Mesendoderm (in vitro differentiated cells): ENCODE measurements around the gene CENPT.
"Not testable (repeated sequence)": the region's sequence is repeated elsewhere in the genome, so short reads cannot be mapped to it uniquely, and the experiment has no call there.

Experiments
- DNase-seq: peaks from one replicate; pipeline ENCODE4 v3.0.0; 2013
- H2AK5ac ChIP-seq: 2 replicates; pipeline ENCODE4 v1.6.1; 2013; ENCODE audit warnings: low read length, inconsistent platforms
- H2BK120ac ChIP-seq: 2 replicates; pipeline ENCODE4 v1.6.1; 2013; ENCODE audit warnings: low read depth, mild to moderate bottlenecking, low read length, moderate library complexity, mixed read lengths
- H2BK15ac ChIP-seq: replicated peaks from 2 replicates; pipeline ENCODE4 v1.6.1; 2013; ENCODE audit warnings: low read depth, mild to moderate bottlenecking, moderate library complexity
- H2BK5ac ChIP-seq: 2 replicates; pipeline ENCODE4 v1.6.1; 2013; ENCODE audit warnings: low read length, inconsistent platforms
- H3K18ac ChIP-seq: 2 replicates; pipeline ENCODE4 v1.6.1; 2013; ENCODE audit warnings: mild to moderate bottlenecking, low read length, mixed read lengths
- H3K23ac ChIP-seq: one replicate; pipeline ENCODE4 v1.6.1; 2013; ENCODE audit warnings: low read length
- H3K27ac ChIP-seq: 2 replicates; pipeline ENCODE4 v1.5.1; 2013; ENCODE audit warnings: low read depth, mild to moderate bottlenecking, inconsistent platforms, low read length, moderate library complexity
- H3K27me3 ChIP-seq: 2 replicates; pipeline ENCODE4 v1.6.1; 2013; ENCODE audit warnings: low read length, control low read depth, mild to moderate bottlenecking, inconsistent platforms; ENCODE audit not compliant: insufficient read depth, poor library complexity
- H3K36me3 ChIP-seq: 2 replicates; pipeline ENCODE4 v1.6.1; 2013; ENCODE audit warnings: low read length, inconsistent platforms; ENCODE audit not compliant: control insufficient read depth, insufficient read depth
- H3K4ac ChIP-seq: one replicate; pipeline ENCODE4 v1.6.1; 2013; ENCODE audit warnings: low read depth, mild to moderate bottlenecking, low read length, moderate library complexity
- H3K4me1 ChIP-seq: 2 replicates; pipeline ENCODE4 v1.6.1; 2013; ENCODE audit warnings: low read depth, low read length, inconsistent platforms; ENCODE audit not compliant: control insufficient read depth
- H3K4me2 ChIP-seq: 2 replicates; pipeline ENCODE4 v1.6.1; 2013; ENCODE audit warnings: low read length
- H3K4me3 ChIP-seq: 2 replicates; pipeline ENCODE4 v1.5.1; 2013; ENCODE audit warnings: mild to moderate bottlenecking, low read length
- H3K56ac ChIP-seq: one replicate; pipeline ENCODE4 v1.6.1; 2013; ENCODE audit warnings: low read length
- H3K79me1 ChIP-seq: 2 replicates; pipeline ENCODE4 v1.6.1; 2013; ENCODE audit warnings: low read length, inconsistent platforms
- H3K79me2 ChIP-seq: 2 replicates; pipeline ENCODE4 v1.6.1; 2013; ENCODE audit warnings: mild to moderate bottlenecking, low read length; ENCODE audit not compliant: control insufficient read depth, insufficient read depth
- H3K9ac ChIP-seq: 2 replicates; pipeline ENCODE4 v1.6.1; 2013; ENCODE audit warnings: low read length, inconsistent platforms
- H4K5ac ChIP-seq: one replicate; pipeline ENCODE4 v1.6.1; 2013; ENCODE audit warnings: low read length
- H4K8ac ChIP-seq: one replicate; pipeline ENCODE4 v1.6.1; 2013; ENCODE audit warnings: low read depth, mild to moderate bottlenecking, control low read depth, low read length, moderate library complexity
- WGBS: extraction: QIAGEN DNeasy Blood & Tissue Kit; methylation state at CpG from one replicate; pipeline ENCODE4 v1.1.7; 2013; ENCODE audit warnings: low lambda C conversion rate, missing lambda C conversion rate; ENCODE audit not compliant: insufficient coverage; ENCODE audit errors: extremely low coverage; 5-methylcytosine and 5-hydroxymethylcytosine counted together

Gene CENPT

GRCh38 chr16:67868290-67868689, 20.8 kb upstream of the CENPT start:
- H3K4me2 ChIP-seq: no peak overlapping the region
- H2BK15ac ChIP-seq: no peak overlapping the region
- H3K79me2 ChIP-seq: peaks cover 13% of the 10 kb centered on the region
- no peaks in the 10 kb centered on the region for H3K4me1 ChIP-seq
- peaks cover 16% of the 10 kb centered on the region for H3K79me1 ChIP-seq
- H4K5ac ChIP-seq: no peak overlapping the region
- H4K8ac ChIP-seq: no peak overlapping the region
- H3K27ac ChIP-seq: no peak overlapping the region
- no peak overlapping the region for H3K4ac ChIP-seq
- H3K23ac ChIP-seq: no peak overlapping the region
- H2BK5ac ChIP-seq: no peak overlapping the region
- H3K4me3 ChIP-seq: no peak overlapping the region
- H3K56ac ChIP-seq: no peak overlapping the region
- H3K27me3 ChIP-seq: no peaks in the 10 kb centered on the region
- H3K36me3 ChIP-seq: peaks cover 11% of the 10 kb centered on the region
- H3K18ac ChIP-seq: no peak overlapping the region
- no peak overlapping the region for H3K9ac ChIP-seq
- no peak overlapping the region for H2BK120ac ChIP-seq
- no peak for DNase-seq
- no CpG with 5 or more reads among the region's 6 CpGs for WGBS
- H2AK5ac ChIP-seq: no peak overlapping the region

- Histone ChIP-seq H3K27ac (no peak overlapping the region), H3K4me1 (no peaks in the 10 kb centered on the region), H3K9ac (no peak overlapping the region), H3K56ac (no peak overlapping the region), H2BK5ac (no peak overlapping the region), H4K8ac (no peak overlapping the region), H4K5ac (no peak overlapping the region), H3K18ac (no peak overlapping the region), H3K27me3 (no peaks in the 10 kb centered on the region), H2BK15ac (no peak overlapping the region), H3K4ac (no peak overlapping the region), H3K4me2 (no peak overlapping the region), H3K79me1 (peaks cover 36% of the 10 kb centered on the region), H3K79me2 (peaks cover 41% of the 10 kb centered on the region), H3K36me3 (peaks cover 6% of the 10 kb centered on the region), H2BK120ac (no peak overlapping the region), H3K23ac (no peak overlapping the region), H2AK5ac (no peak overlapping the region), H3K4me3 (no peak overlapping the region)
- peak; percentile 82 for DNase-seq
- WGBS: no CpG with 5 or more reads among the region's 2 CpGs
These were observed 17.8 kb upstream of the CENPT start for GRCh38 chr16:67865318-67865717.

DNA sequence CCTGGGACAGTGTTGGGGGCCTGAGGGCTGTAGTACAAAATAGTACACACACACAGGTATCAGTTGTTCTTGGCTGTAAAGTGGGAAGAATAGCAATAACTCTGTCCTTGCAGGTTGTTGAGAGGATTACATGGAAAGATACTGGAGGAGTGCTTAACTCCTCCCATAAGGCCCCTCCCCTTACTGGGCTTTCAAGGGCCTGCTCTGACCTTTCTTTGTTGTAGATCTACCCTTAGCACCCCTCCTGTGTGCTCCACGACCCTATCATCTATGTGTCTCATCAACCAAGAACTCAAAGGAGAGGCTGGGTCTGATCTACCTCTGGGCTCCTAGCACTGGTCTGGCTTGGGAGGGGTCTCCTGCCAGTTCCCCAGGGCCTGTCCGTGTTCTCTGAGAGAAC, 17.1 kb upstream of the CENPT start:
- Histone ChIP-seq H3K23ac (no peak overlapping the region), H2BK5ac (no peak overlapping the region), H3K18ac (no peak overlapping the region), H2AK5ac (no peak overlapping the region), H3K4me3 (no peak overlapping the region), H3K4me2 (no peak overlapping the region), H3K9ac (no peak overlapping the region), H3K56ac (no peak overlapping the region), H2BK120ac (no peak overlapping the region), H3K27me3 (no peaks in the 10 kb centered on the region), H4K8ac (no peak overlapping the region), H3K36me3 (peaks cover 6% of the 10 kb centered on the region), H3K4me1 (no peaks in the 10 kb centered on the region), H3K4ac (no peak overlapping the region), H2BK15ac (no peak overlapping the region), H4K5ac (no peak overlapping the region), H3K27ac (no peak overlapping the region), H3K79me2 (peaks cover 44% of the 10 kb centered on the region), H3K79me1 (peaks cover 36% of the 10 kb centered on the region)
- peak; percentile 55 for DNase-seq
- WGBS: no CpG with 5 or more reads among the region's 2 CpGs

GRCh38 chr16:67864044-67864443, 16.6 kb upstream of the CENPT start:
- peaks cover 36% of the 10 kb centered on the region for H3K79me1 ChIP-seq
- H2BK15ac ChIP-seq, H3K4me3 ChIP-seq, H3K4ac ChIP-seq, H3K18ac ChIP-seq, H3K9ac ChIP-seq, H3K4me2 ChIP-seq, H4K5ac ChIP-seq, H2BK120ac ChIP-seq, H2BK5ac ChIP-seq, H3K23ac ChIP-seq, H3K27ac ChIP-seq, H2AK5ac ChIP-seq, DNase-seq, H3K4me1 ChIP-seq, H4K8ac ChIP-seq, H3K27me3 ChIP-seq, H3K56ac ChIP-seq, H3K36me3 ChIP-seq: not testable (repeated sequence)
- no CpG with 5 or more reads among the region's 6 CpGs for WGBS
- peaks cover 48% of the 10 kb centered on the region for H3K79me2 ChIP-seq

DNA sequence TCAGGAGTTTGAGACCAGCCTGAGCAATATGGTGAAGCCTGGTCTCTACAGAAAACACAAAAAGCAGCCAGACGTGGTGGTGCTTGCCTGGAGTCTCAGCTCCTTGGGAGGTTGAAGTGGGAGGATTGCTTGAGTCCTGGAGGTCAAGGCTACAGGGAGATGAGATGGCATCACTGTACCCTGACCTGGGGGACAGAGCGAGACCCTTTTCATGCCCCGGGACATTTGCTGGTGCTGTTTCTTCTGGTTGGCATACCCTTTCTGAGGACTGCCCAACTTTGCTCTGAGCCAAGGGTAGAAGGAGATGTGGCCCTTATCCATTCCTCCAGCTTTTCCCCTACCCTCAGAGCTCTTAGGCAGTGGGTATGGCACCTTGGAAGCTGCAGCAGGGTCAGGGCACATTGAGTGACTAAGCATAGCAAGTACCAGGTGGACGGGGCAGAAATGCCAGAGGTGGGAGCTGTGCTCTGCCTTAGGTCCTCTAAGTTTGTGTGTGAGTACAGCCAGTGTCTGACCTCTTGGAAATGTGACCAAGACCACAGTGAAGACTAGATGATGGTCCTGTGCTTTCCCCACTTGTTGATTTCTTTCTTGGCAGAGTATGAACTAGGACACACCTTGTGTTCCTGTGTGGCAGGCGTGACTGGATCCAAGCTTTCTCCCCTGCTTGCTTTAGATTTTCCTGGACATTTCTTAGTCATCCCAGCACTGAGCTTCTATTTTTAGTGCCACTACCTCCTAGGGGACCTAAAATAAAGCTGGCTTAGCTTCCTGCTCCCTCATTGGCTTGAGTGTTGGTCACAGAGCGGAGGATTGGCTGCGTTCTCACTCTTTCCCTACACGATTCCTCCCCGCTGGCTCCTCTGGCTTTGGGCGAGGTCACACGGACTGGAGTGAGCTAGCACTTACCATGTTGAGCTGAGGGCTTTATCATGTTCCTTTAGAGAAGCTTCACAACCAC, 15.4 kb upstream of the CENPT start:
- Histone ChIP-seq H3K4me1 (no peaks in the 10 kb centered on the region), H3K36me3 (peaks cover 2% of the 10 kb centered on the region), H3K27ac (no peak overlapping the region)

More for the DNA sequence above, 15.4 kb upstream of the CENPT start:
- H3K23ac ChIP-seq: no peak overlapping the region
- H3K4ac ChIP-seq: no peak overlapping the region
- no peak for DNase-seq
- peaks cover 41% of the 10 kb centered on the region for H3K79me1 ChIP-seq
- no peak overlapping the region for H4K8ac ChIP-seq
- H3K4me2 ChIP-seq: no peak overlapping the region
- no peak overlapping the region for H2BK15ac ChIP-seq
- H3K79me2 ChIP-seq: peaks cover 60% of the 10 kb centered on the region
- no peak overlapping the region for H2AK5ac ChIP-seq
- no peak overlapping the region for H3K56ac ChIP-seq
- no peaks in the 10 kb centered on the region for H3K27me3 ChIP-seq
- no peak overlapping the region for H2BK5ac ChIP-seq
- no peak overlapping the region for H4K5ac ChIP-seq
- H3K18ac ChIP-seq: no peak overlapping the region
- no peak overlapping the region for H3K4me3 ChIP-seq
- H2BK120ac ChIP-seq: no peak overlapping the region
- H3K9ac ChIP-seq: no peak overlapping the region
- no CpG with 5 or more reads among the region's 11 CpGs for WGBS
